PFSK-1 (cell line): Measurements from ENCODE around the gene TAS1R2.

ENCODE experiments used
- FOXP2 ChIP-seq: optimal IDR thresholded peaks from 2 replicates; pipeline ENCODE3; 2011; ENCODE audit warnings: borderline replicate concordance, control low read depth, inconsistent platforms; ENCODE audit not compliant: insufficient read depth; ENCODE audit errors: extremely low read length, extremely low read depth
- POLR2AphosphoS5 ChIP-seq: IDR thresholded peaks from 2 replicates; pipeline ENCODE4 v1.6.1; 2012; ENCODE audit warnings: low read depth, mild to moderate bottlenecking, control low read depth, low read length, moderate library complexity
- SIN3A ChIP-seq: IDR thresholded peaks from 2 replicates; pipeline ENCODE4 v1.6.1; 2012; ENCODE audit warnings: mild to moderate bottlenecking, low read length, moderate library complexity, borderline replicate concordance; ENCODE audit not compliant: insufficient read depth
- TAF1 ChIP-seq: IDR thresholded peaks from 2 replicates; pipeline ENCODE4 v1.6.1; 2012; ENCODE audit warnings: low read length, control low read depth, borderline replicate concordance; ENCODE audit not compliant: insufficient read depth
- TF ChIP-seq, protein P1 (sequence below), 2 experiments: IDR thresholded peaks; 2 replicates each; pipeline versions ENCODE4 v1.6.1 to v1.8.0; 2011 to 2012; ENCODE audit warnings: low read depth in 2 of 2, low read length in 2 of 2, control low read depth in 1 of 2, inconsistent platforms in 1 of 2, mild to moderate bottlenecking in 1 of 2, moderate library complexity in 1 of 2; ENCODE audit not compliant: insufficient read depth in 1 of 2

The TAS1R2 gene

DNA sequence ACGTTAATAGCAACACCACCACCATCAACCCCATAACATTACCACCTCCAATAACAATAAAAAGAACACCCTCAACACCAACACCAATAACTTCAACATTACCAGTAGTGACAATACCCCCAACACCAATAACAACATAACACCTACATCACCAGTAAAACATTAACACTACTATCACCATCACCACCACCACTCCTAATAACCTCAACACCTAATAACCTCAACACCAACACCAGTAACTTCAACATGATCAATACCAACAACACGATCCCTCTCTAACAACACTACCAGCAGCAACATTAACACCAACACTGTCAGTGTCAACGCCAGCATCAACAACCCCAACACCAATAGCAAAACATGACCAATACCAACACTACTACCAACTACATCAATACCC, 57.2 kb downstream of the TAS1R2 start:
- TF ChIP-seq TAF1 (no peak), FOXP2 (no peak), POLR2AphosphoS5 (no peak), SIN3A (no peak)
- TF ChIP-seq, protein P1, sequence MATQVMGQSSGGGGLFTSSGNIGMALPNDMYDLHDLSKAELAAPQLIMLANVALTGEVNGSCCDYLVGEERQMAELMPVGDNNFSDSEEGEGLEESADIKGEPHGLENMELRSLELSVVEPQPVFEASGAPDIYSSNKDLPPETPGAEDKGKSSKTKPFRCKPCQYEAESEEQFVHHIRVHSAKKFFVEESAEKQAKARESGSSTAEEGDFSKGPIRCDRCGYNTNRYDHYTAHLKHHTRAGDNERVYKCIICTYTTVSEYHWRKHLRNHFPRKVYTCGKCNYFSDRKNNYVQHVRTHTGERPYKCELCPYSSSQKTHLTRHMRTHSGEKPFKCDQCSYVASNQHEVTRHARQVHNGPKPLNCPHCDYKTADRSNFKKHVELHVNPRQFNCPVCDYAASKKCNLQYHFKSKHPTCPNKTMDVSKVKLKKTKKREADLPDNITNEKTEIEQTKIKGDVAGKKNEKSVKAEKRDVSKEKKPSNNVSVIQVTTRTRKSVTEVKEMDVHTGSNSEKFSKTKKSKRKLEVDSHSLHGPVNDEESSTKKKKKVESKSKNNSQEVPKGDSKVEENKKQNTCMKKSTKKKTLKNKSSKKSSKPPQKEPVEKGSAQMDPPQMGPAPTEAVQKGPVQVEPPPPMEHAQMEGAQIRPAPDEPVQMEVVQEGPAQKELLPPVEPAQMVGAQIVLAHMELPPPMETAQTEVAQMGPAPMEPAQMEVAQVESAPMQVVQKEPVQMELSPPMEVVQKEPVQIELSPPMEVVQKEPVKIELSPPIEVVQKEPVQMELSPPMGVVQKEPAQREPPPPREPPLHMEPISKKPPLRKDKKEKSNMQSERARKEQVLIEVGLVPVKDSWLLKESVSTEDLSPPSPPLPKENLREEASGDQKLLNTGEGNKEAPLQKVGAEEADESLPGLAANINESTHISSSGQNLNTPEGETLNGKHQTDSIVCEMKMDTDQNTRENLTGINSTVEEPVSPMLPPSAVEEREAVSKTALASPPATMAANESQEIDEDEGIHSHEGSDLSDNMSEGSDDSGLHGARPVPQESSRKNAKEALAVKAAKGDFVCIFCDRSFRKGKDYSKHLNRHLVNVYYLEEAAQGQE (IDR thresholded peaks at IDR 0.05; ENCODE audit: insufficient read depth in 1 of 2, low read depth in 2 of 2, low read length in 2 of 2), result no peak

DNA sequence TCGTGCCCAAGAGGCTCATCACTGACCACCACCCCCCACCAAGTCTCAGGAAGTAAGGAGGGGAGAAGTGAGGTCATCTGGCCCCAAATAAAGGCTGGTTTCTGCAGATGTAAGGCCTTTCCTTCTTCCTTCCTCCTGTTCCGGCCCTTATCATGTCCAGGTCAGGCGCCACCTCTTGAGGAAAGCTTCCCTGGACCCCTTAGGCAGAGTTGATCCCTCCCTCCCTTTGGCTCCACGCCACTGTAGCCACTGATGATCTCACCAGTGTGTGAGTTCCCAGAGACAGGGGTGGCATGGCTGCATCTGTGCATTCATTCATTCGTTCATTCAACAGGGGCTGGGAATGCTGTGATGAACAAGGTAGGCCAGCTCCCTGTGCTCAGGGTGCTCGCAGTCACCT, 59.2 kb downstream of the TAS1R2 start:
- TF ChIP-seq SIN3A, result no peak

DNA sequence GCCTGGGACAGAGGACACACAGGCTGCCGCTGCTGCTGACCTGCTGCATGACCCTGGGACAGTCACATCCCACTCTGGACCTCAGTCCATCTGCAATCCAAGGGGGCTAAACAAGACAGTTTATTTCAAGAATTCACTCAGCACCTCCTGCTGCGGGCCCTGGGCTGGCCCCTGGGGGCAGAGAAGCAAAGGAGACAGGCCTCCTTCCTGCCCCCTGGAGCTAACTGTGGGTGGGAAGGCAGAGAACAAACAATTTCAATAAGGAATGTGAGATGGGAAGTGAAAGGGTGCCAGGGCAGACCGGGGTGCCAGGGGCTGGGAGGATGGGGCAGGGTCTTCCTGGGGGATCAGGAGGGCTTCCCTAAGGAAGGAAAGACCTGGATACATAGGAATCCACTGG, 60.0 kb downstream of the TAS1R2 start:
- TF ChIP-seq FOXP2 (no peak), TAF1 (no peak), SIN3A (no peak), POLR2AphosphoS5 (no peak)
- TF ChIP-seq, protein P1 (IDR thresholded peaks at IDR 0.05; ENCODE audit: insufficient read depth in 1 of 2, low read depth in 2 of 2, low read length in 2 of 2), result no peak

DNA sequence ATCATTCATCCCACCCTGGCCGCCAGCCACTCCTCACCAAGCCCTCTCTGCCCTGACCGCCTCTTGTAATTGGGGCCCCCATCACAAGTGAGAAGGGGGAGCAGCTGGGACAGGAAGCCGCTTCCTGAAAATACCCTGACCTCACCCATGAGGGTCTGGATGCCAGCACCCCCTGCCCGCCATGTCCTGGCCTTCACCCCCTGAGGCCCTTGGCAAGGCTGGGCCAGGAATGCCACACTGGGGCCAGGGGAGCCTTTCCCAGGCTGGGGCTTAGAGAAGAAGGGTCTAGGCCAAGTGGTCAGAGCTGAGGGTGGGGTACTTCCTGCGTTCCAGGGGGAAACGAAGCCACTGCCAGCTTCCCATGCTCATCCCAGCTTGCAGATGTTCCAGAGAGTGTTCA, 60.5 kb downstream of the TAS1R2 start:
- TF ChIP-seq, protein P1 (IDR thresholded peaks at IDR 0.05; ENCODE audit: insufficient read depth in 1 of 2, low read depth in 2 of 2, low read length in 2 of 2), result no peak
- TF ChIP-seq POLR2AphosphoS5 (no peak), SIN3A (no peak), FOXP2 (no peak), TAF1 (no peak)

DNA sequence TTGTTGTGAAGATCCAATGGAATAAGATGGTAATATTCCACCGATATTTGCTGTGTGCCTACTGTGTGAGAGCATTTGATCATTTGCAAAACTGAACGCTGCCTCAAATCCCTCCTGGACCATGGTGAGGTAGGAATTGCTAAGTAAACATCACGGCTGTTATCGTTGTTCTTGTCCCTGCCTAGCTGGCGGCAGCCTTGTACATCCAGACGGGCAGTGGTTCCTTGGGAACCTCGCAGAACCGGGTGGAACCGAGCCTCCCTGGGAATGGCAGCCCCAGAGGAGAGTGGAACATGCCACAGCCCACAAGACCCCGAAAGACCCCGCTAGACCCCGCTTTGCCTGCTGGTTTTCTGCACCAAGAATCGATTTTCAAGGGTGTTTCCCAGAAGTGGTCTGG, 60.9 kb downstream of the TAS1R2 start:
- TF ChIP-seq TAF1 (no peak), SIN3A (no peak), FOXP2 (no peak), POLR2AphosphoS5 (no peak)
- TF ChIP-seq, protein P1 (IDR thresholded peaks at IDR 0.05; ENCODE audit: insufficient read depth in 1 of 2, low read depth in 2 of 2, low read length in 2 of 2), result no peak
